GM10266 (cell line): Measurements from ENCODE around the gene DEFB131B.

Experiments
- DNase-seq: peaks from one replicate; pipeline ENCODE4 v3.0.0; 2012; ENCODE audit errors: extremely low spot score
- CTCF ChIP-seq: IDR thresholded peaks from 2 replicates; pipeline ENCODE4 v1.5.1; 2012; ENCODE audit warnings: mild to moderate bottlenecking, low read depth; ENCODE audit not compliant: control insufficient read depth, insufficient read depth; ENCODE audit errors: missing control alignments

DEFB131B gene

GRCh38 chr11:71933141-71933933 is 55.1 kb downstream of the DEFB131B start:
- no peak for DNase-seq
- no peak for TF ChIP-seq CTCF
